GM23338 (cell line): ENCODE measurements around the gene FCHSD1. TPM values are rescaled to one million over a fixed set of nuclear protein-coding genes. Genes with fewer than 3 reads are reported as not detected.

ENCODE experiments used
- ATAC-seq: fragments of 200-7000 bp; cut with Tn5 transposase; 3 replicates; pipeline ENCODE4 v1.9.1; 2020
- DNase-seq: peaks from one replicate; pipeline ENCODE4 v3.0.0-alpha.2; 2015; ENCODE audit warnings: low spot score
- H2AFZ ChIP-seq: fragments of 200-600 bp; sonication (generic); 2 replicates; pipeline ENCODE4 v1.8.0; 2016; ENCODE audit warnings: antibody characterized with exemption, mild to moderate bottlenecking, moderate library complexity
- H3F3A ChIP-seq: fragments of 200-600 bp; sonication (generic); replicated peaks from 2 replicates; pipeline ENCODE4 v1.8.0; 2017; ENCODE audit warnings: antibody characterized with exemption, mixed run types, low read depth
- H3K27ac ChIP-seq: fragments of 200-600 bp; sonication (generic); 2 replicates; pipeline ENCODE4 v1.6.1; 2016; ENCODE audit warnings: low read depth
- H3K27me3 ChIP-seq: fragments of 200-600 bp; sonication (generic); 2 replicates; pipeline ENCODE4 v1.8.0; 2016; ENCODE audit warnings: mild to moderate bottlenecking, mixed run types, moderate library complexity; ENCODE audit not compliant: insufficient read depth
- H3K36me3 ChIP-seq: fragments of 200-600 bp; sonication (generic); 2 replicates; pipeline ENCODE4 v1.8.0; 2016; ENCODE audit warnings: mild to moderate bottlenecking; ENCODE audit not compliant: insufficient read depth
- H3K4me1 ChIP-seq: fragments of 200-600 bp; sonication (generic); 2 replicates; pipeline ENCODE4 v1.8.0; 2016; ENCODE audit warnings: mild to moderate bottlenecking, moderate library complexity; ENCODE audit not compliant: insufficient read depth
- H3K4me2 ChIP-seq: fragments of 200-600 bp; sonication (generic); 2 replicates; pipeline ENCODE4 v1.7.1; 2017; ENCODE audit warnings: mixed run types
- H3K4me3 ChIP-seq: fragments of 200-600 bp; sonication (generic); 2 replicates; pipeline ENCODE4 v1.6.1; 2016; ENCODE audit warnings: mixed run types
- H3K79me2 ChIP-seq: fragments of 200-600 bp; sonication (generic); replicated peaks from 2 replicates; pipeline ENCODE4 v1.8.0; 2017; ENCODE audit warnings: mild to moderate bottlenecking; ENCODE audit not compliant: insufficient read depth
- H3K9me2 ChIP-seq: fragments of 200-600 bp; sonication (generic); 2 replicates; pipeline ENCODE4 v1.8.0; 2017; ENCODE audit not compliant: insufficient read depth
- H4K20me1 ChIP-seq: fragments of 200-600 bp; sonication (generic); replicated peaks from 2 replicates; pipeline ENCODE4 v1.8.0; 2017; ENCODE audit warnings: mild to moderate bottlenecking; ENCODE audit not compliant: insufficient read depth
- H3K27ac Mint-ChIP-seq: 2 replicates; pipeline ENCODE4 v1.8.0; 2020; ENCODE audit warnings: inconsistent platforms, mild to moderate bottlenecking, moderate library complexity, mixed read lengths
- H3K27me3 Mint-ChIP-seq: 3 replicates; pipeline ENCODE4 v1.8.0; 2022; ENCODE audit warnings: low read depth, mild to moderate bottlenecking, moderate library complexity, mixed read lengths, inconsistent platforms; ENCODE audit not compliant: insufficient read depth, poor library complexity
- H3K36me3 Mint-ChIP-seq: 3 replicates; pipeline ENCODE4 v1.8.0; 2021; ENCODE audit warnings: low read depth, mild to moderate bottlenecking, inconsistent platforms, moderate library complexity, mixed read lengths
- H3K4me1 Mint-ChIP-seq: 3 replicates; pipeline ENCODE4 v1.8.0; 2020; ENCODE audit warnings: mild to moderate bottlenecking, inconsistent platforms, mixed read lengths
- H3K4me3 Mint-ChIP-seq: 3 replicates; pipeline ENCODE4 v1.8.0; 2021; ENCODE audit warnings: moderate library complexity, mild to moderate bottlenecking, inconsistent platforms, mixed read lengths
- H3K9me3 Mint-ChIP-seq: 3 replicates; pipeline ENCODE4 v1.8.0; 2020; ENCODE audit warnings: moderate library complexity, mild to moderate bottlenecking, inconsistent platforms, mixed read lengths
- CREB1 ChIP-seq: fragments of 250-450 bp; sonication (Bioruptor Pico); IDR thresholded peaks from 2 replicates; pipeline ENCODE4 v1.5.0; 2020; ENCODE audit warnings: low read depth, mild to moderate bottlenecking, moderate library complexity
- JUNB ChIP-seq: IDR thresholded peaks from one replicate; pipeline ENCODE4 v1.6.1; 2016; ENCODE audit warnings: antibody characterized with exemption; ENCODE audit not compliant: unreplicated experiment
- REST ChIP-seq: IDR thresholded peaks from one replicate; pipeline ENCODE4 v1.6.1; 2018; ENCODE audit warnings: antibody characterized with exemption; ENCODE audit not compliant: unreplicated experiment
- ZNF462 ChIP-seq: fragments of 250-450 bp; sonication (Bioruptor Pico); IDR thresholded peaks from 2 replicates; pipeline ENCODE4 v1.5.0; 2020; ENCODE audit warnings: mild to moderate bottlenecking, moderate library complexity
- polyA plus RNA-seq: library from polyadenylated mRNA; unstranded; fragments of >200 nt; fragmentation: Nextera tagmentation; extraction: Ambion mirVana; gene quantifications from 2 replicates; pipeline ENCODE4 v1.2.1, GENCODE V29; 2016
- total RNA-seq: library from RNA; depleted of rRNA; stranded (reverse); fragments of >200 nt; shearing (Covaris generic); gene quantifications from 2 replicates; pipeline ENCODE4 v1.2.3, GENCODE V29; 2014
- TF ChIP-seq, protein P1 (sequence below): IDR thresholded peaks from 2 replicates; pipeline ENCODE4 v1.6.1; 2016; ENCODE audit warnings: antibody characterized with exemption

The FCHSD1 gene
- total and polyA plus RNA-seq, 2 experiments from 2014 or later, result 24.7 to 46.6 TPM

DNA sequence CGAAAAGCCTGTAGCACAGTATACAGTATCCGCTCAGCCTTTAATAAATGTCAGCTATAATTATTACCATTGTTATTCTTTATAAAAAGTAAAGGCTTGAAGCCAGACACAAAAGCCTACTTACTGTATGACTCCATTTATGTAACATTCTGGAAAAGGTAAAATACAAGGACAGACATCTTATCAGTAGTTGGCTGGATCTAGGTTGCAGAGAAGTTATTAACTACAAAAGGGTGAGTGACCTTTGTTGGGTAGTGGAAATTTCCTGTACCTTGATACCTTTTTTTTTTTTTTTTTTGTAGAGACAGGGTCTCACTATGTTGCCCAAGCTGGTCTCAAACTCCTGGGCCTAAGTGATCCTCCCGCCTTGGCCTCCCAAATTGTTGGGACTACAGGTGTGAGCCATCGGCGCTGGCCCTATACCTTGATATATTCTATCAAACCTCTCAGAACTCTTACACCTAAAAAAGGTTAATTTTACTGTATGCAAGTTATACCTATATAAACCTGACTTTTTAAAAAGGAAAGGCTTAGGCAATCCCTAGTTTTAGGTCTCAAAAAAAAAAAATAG is 20.6 kb downstream of the FCHSD1 start:
- Mint-ChIP-seq H3K4me1 (peaks cover 11% of the 10 kb centered on the region), H3K4me3 (no peak overlapping the region), H3K27ac (no peak overlapping the region), H3K9me3 (no peaks in the 10 kb centered on the region), H3K27me3 (no peaks in the 10 kb centered on the region), H3K36me3 (peaks cover 48% of the 10 kb centered on the region)
- peaks cover 48% of the 10 kb centered on the region for H3K79me2 ChIP-seq
- no peak for DNase-seq
- TF ChIP-seq, protein P1, sequence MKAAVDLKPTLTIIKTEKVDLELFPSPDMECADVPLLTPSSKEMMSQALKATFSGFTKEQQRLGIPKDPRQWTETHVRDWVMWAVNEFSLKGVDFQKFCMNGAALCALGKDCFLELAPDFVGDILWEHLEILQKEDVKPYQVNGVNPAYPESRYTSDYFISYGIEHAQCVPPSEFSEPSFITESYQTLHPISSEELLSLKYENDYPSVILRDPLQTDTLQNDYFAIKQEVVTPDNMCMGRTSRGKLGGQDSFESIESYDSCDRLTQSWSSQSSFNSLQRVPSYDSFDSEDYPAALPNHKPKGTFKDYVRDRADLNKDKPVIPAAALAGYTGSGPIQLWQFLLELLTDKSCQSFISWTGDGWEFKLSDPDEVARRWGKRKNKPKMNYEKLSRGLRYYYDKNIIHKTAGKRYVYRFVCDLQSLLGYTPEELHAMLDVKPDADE, result no peak
- no peak for TF ChIP-seq ZNF462
- no peak for TF ChIP-seq JUNB
- TF ChIP-seq REST, result no peak
- TF ChIP-seq CREB1 (CRISPR knock-in tag), result no peak
- H3K4me1 ChIP-seq, result peaks cover 7% of the 10 kb centered on the region
- peaks cover 22% of the 10 kb centered on the region for H3K36me3 ChIP-seq
- no peak overlapping the region for H3K4me2 ChIP-seq
- no peak overlapping the region for H3K27ac ChIP-seq
- H2AFZ ChIP-seq, result no peak overlapping the region
- H3K9me2 ChIP-seq, result no peaks in the 10 kb centered on the region
- no peaks in the 10 kb centered on the region for H3K27me3 ChIP-seq
- ATAC-seq, result no peak
- H4K20me1 ChIP-seq, result peaks cover 41% of the 10 kb centered on the region
- 0 out of 2 replicates have a peak, but pooled peaks cover 8% of the 10 kb centered on the region for H3F3A ChIP-seq
- H3K4me3 ChIP-seq, result no peak overlapping the region
